GM12801 (cell line): ENCODE measurements around the gene NAA15.

Experiments used
- CTCF ChIP-seq: IDR thresholded peaks from one replicate; pipeline ENCODE4 v1.5.1; 2011; ENCODE audit warnings: control low read depth; ENCODE audit not compliant: insufficient read length; ENCODE audit errors: extremely low read depth

Gene NAA15

GRCh38 chr4:139300431-139301112 is 733 bp upstream of the NAA15 start:
- no peak for TF ChIP-seq CTCF

GRCh38 chr4:139301821-139302611 is 711 bp downstream of the NAA15 start, which contains the start of gene NDUFC1:
TSS of gene NDUFC1 (minus strand) at chr4:139302477. CDS start at chr4:139295798, 6,679 bp downstream.
- TF ChIP-seq CTCF, result no peak

- TF ChIP-seq CTCF, result no peak
Observed at GRCh38 chr4:139304920-139305319, 3.6 kb downstream of the NAA15 start.

GRCh38 chr4:139311909-139312308 is 10.6 kb downstream of the NAA15 start:
- no peak for TF ChIP-seq CTCF

GRCh38 chr4:139312552-139313332 is 11.4 kb downstream of the NAA15 start:
- TF ChIP-seq CTCF, result no peak

- no peak for TF ChIP-seq CTCF
Observed at GRCh38 chr4:139314047-139314800, 12.9 kb downstream of the NAA15 start.

- TF ChIP-seq CTCF, result no peak
Observed at GRCh38 chr4:139315221-139315675, 13.9 kb downstream of the NAA15 start.
